Endodermal cell (in vitro differentiated cells): ENCODE results near the gene TNNT2. TPM values are rescaled to one million over a fixed set of nuclear protein-coding genes. Genes with fewer than 3 reads are reported as not detected.
A peak's percentile ranks its signal among the peaks of the same experiment; 100 is the strongest.

ENCODE experiments used
- DNase-seq: peaks from one replicate; pipeline ENCODE4 v3.0.0-alpha.2; 2017
- H3K27ac ChIP-seq: 2 replicates; pipeline ENCODE4 v1.5.1; 2013; ENCODE audit warnings: mild to moderate bottlenecking, low read depth, low read length, moderate library complexity
- H3K27me3 ChIP-seq: 2 replicates; pipeline ENCODE4 v1.6.1; 2013; ENCODE audit warnings: mild to moderate bottlenecking, low read length, moderate library complexity; ENCODE audit not compliant: insufficient read depth, control insufficient read depth, poor library complexity, severe bottlenecking
- H3K36me3 ChIP-seq: 2 replicates; pipeline ENCODE4 v1.7.0; 2013; ENCODE audit warnings: mild to moderate bottlenecking, low read length, moderate library complexity; ENCODE audit not compliant: control insufficient read depth, insufficient read depth
- H3K4me1 ChIP-seq: one replicate; pipeline ENCODE4 v1.7.0; 2013; ENCODE audit warnings: low read length; ENCODE audit not compliant: control insufficient read depth, insufficient read depth
- H3K4me3 ChIP-seq: 2 replicates; pipeline ENCODE4 v1.5.1; 2013; ENCODE audit warnings: mild to moderate bottlenecking, low read length, moderate library complexity
- H3K9ac ChIP-seq: 2 replicates; pipeline ENCODE4 v1.6.1; 2013; ENCODE audit warnings: mild to moderate bottlenecking, low read length, moderate library complexity; ENCODE audit not compliant: poor library complexity, severe bottlenecking; ENCODE audit errors: extremely low read depth
- H3K9me3 ChIP-seq: 2 replicates; pipeline ENCODE4 v1.6.1; 2013; ENCODE audit warnings: mild to moderate bottlenecking, low read length, moderate library complexity; ENCODE audit not compliant: control insufficient read depth
- H3K27ac Mint-ChIP-seq: 2 replicates; pipeline ENCODE4 v1.8.0; 2020; ENCODE audit warnings: mixed read lengths
- H3K27me3 Mint-ChIP-seq: 2 replicates; pipeline ENCODE4 v1.8.0; 2021; ENCODE audit warnings: mild to moderate bottlenecking, mixed read lengths; ENCODE audit not compliant: insufficient read depth
- H3K36me3 Mint-ChIP-seq: 2 replicates; pipeline ENCODE4 v1.8.0; 2020; ENCODE audit warnings: low read depth, mixed read lengths
- H3K4me1 Mint-ChIP-seq: 2 replicates; pipeline ENCODE4 v1.8.0; 2020; ENCODE audit warnings: mixed read lengths
- H3K4me3 Mint-ChIP-seq: 2 replicates; pipeline ENCODE4 v1.8.0; 2020; ENCODE audit warnings: mild to moderate bottlenecking, moderate library complexity, mixed read lengths
- H3K9me3 Mint-ChIP-seq: 2 replicates; pipeline ENCODE4 v1.8.0; 2020; ENCODE audit warnings: mild to moderate bottlenecking, mixed read lengths
- CTCF ChIP-seq: fragments of 200-600 bp; sonication (generic); conservative IDR thresholded peaks from 2 replicates; pipeline ENCODE4 v1.5.0; 2021; ENCODE audit warnings: antibody characterized with exemption, mild to moderate bottlenecking
- WGBS, 2 experiments: methylation state at CpG; one replicate each; pipeline versions ENCODE4 v1.1.5 to v1.1.7; 2013; ENCODE audit warnings: missing lambda C conversion rate in 2 of 2, mixed read lengths in 1 of 2; ENCODE audit not compliant: insufficient coverage in 1 of 2, insufficient read length in 1 of 2; 5-methylcytosine and 5-hydroxymethylcytosine counted together
- total RNA-seq, 2 donors: library from RNA; stranded (reverse); fragmentation: NEBNext Ultra II Directional in 1 of 2; extraction: Animal tissue kit (Norgen Biotek cat#: 25700) in 1 of 2; gene quantifications; 2 replicates in 1 of 2; 3 replicates in 1 of 2; pipeline ENCODE4 v1.2.1, GENCODE V29; 2021

TNNT2 gene
- total RNA-seq, 2 donors from 2014 or later: 0.35 to 0.88 TPM

GRCh38 chr1:201364808-201365105, 12.7 kb downstream of the TNNT2 start:
- H3K27ac Mint-ChIP-seq: no peak overlapping the region
- no peak overlapping the region for H3K4me3 Mint-ChIP-seq
- Histone ChIP-seq H3K4me3 (no peak overlapping the region), H3K4me1 (no peaks in the 10 kb centered on the region), H3K27ac (no peak overlapping the region), H3K27me3 (no peaks in the 10 kb centered on the region), H3K36me3 (no peaks in the 10 kb centered on the region), H3K9me3 (no peaks in the 10 kb centered on the region), H3K9ac (no peak overlapping the region)
- WGBS, 2 experiments: 95 to 96% methylated on average over 4 to 6 of the region's 6 CpGs
- H3K27me3 Mint-ChIP-seq: peaks cover 8% of the 10 kb centered on the region
- no peak for TF ChIP-seq CTCF
- peaks cover 6% of the 10 kb centered on the region for H3K4me1 Mint-ChIP-seq
- H3K9me3 Mint-ChIP-seq: no peaks in the 10 kb centered on the region
- no peaks in the 10 kb centered on the region for H3K36me3 Mint-ChIP-seq
- peak; percentile 32 for DNase-seq

DNA sequence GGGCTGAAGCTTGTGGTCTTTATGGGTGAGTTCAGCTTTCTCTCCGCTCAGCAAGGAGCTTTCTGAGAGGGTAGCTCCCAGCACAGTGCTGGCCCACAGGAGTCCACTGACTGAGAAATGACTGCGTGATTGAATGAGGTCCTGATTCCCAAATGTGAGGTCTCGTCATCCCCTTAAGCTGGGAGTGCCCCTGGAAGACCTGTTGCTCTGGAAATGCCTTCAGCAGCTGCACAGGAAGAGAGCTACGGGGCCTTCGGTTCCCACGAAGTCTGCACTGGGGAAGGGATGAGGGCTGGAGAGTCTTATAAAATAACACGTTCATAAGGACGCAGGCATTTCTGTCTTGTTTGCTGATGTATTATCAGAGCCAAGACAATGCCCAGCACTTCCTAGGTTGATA, 14.0 kb downstream of the TNNT2 start:
- H3K4me1 Mint-ChIP-seq: peaks cover 6% of the 10 kb centered on the region
- no peaks in the 10 kb centered on the region for H3K9me3 Mint-ChIP-seq
- H3K4me3 ChIP-seq: no peak overlapping the region
- no peaks in the 10 kb centered on the region for H3K9me3 ChIP-seq
- H3K36me3 ChIP-seq: no peaks in the 10 kb centered on the region
- no peak overlapping the region for H3K4me3 Mint-ChIP-seq
- no peak for TF ChIP-seq CTCF
- H3K4me1 ChIP-seq: no peaks in the 10 kb centered on the region
- no peaks in the 10 kb centered on the region for H3K36me3 Mint-ChIP-seq
- WGBS, 2 experiments: 93 to 95% methylated on average over 6 to 8 of the region's 8 CpGs
- no peak overlapping the region for H3K27ac ChIP-seq
- H3K27me3 ChIP-seq: no peaks in the 10 kb centered on the region
- peak; percentile 31 for DNase-seq
- H3K27me3 Mint-ChIP-seq: peaks cover 3% of the 10 kb centered on the region
- H3K27ac Mint-ChIP-seq: no peak overlapping the region
- H3K9ac ChIP-seq: no peak overlapping the region

GRCh38 chr1:201362906-201363305, 14.6 kb downstream of the TNNT2 start:
- Histone ChIP-seq H3K27me3 (no peaks in the 10 kb centered on the region), H3K27ac (no peak overlapping the region), H3K9me3 (no peaks in the 10 kb centered on the region), H3K4me1 (no peaks in the 10 kb centered on the region), H3K36me3 (no peaks in the 10 kb centered on the region), H3K4me3 (no peak overlapping the region), H3K9ac (no peak overlapping the region)
- Mint-ChIP-seq H3K27me3 (peaks cover 3% of the 10 kb centered on the region), H3K9me3 (no peaks in the 10 kb centered on the region), H3K27ac (no peak overlapping the region), H3K36me3 (no peaks in the 10 kb centered on the region), H3K4me1 (peaks cover 6% of the 10 kb centered on the region), H3K4me3 (no peak overlapping the region)
- 94 to 100% methylated on average over 3 of the region's 3 CpGs for WGBS, 2 experiments
- TF ChIP-seq CTCF: no peak
- DNase-seq: peak; percentile 30
